B cell (primary cell): ENCODE data around the gene IPCEF1. TPM values are rescaled to one million over a fixed set of nuclear protein-coding genes. Genes with fewer than 3 reads are reported as not detected.

Experiments used
- ATAC-seq: fragments of 200-7000 bp; cut with Tn5 transposase; one replicate; pipeline ENCODE4 v1.10.0; 2021; ENCODE audit warnings: low read depth, mild to moderate bottlenecking, moderate number of reproducible peaks, moderate library complexity
- CTCF ChIA-PET: fragments of 350-600 bp; sonication (Branson Sonifier 250); formaldehyde crosslinking; loops from one replicate; lab custom pipeline; 2021; ENCODE audit warnings: antibody characterized with exemption, inconsistent platforms; lab: Charles Lee
- POLR2A ChIA-PET: fragments of 350-600 bp; sonication (Branson Sonifier 250); formaldehyde crosslinking; loops from one replicate; lab custom pipeline; 2021; ENCODE audit warnings: antibody characterized with exemption; lab: Charles Lee
- DNase-seq: peaks from one replicate; pipeline ENCODE4 v3.0.0; 2013
- H2AFZ ChIP-seq: 2 replicates; pipeline ENCODE4 v1.6.1; 2012; ENCODE audit warnings: mild to moderate bottlenecking, low read depth, low read length; ENCODE audit not compliant: insufficient read depth, poor library complexity, severe bottlenecking
- H3K27ac ChIP-seq, 2 donors: 1 replicate in 1 of 2; 2 replicates in 1 of 2; pipeline ENCODE4 v1.5.1; 2012 to 2013; ENCODE audit warnings: low read length in 2 of 2, mild to moderate bottlenecking in 2 of 2, moderate library complexity in 1 of 2
- H3K27me3 ChIP-seq, 4 experiments: fragments of 200-600 bp in 1 of 4; sonication (generic) in 1 of 4; replicated peaks in 1 of 4; 1 replicate in 2 of 4; 2 replicates in 2 of 4; pipeline versions ENCODE4 v1.6.1 to v1.7.0; 2013 to 2016; ENCODE audit warnings: low read length in 3 of 4, mild to moderate bottlenecking in 2 of 4, mixed read lengths in 1 of 4, moderate library complexity in 1 of 4; ENCODE audit not compliant: insufficient read depth in 4 of 4, control insufficient read depth in 3 of 4; ENCODE audit errors: control extremely low read depth in 1 of 4
- H3K36me3 ChIP-seq, 2 experiments: replicated peaks in 1 of 2; 1 replicate in 1 of 2; 2 replicates in 1 of 2; pipeline versions ENCODE4 v1.6.1 to v1.7.1; 2013; ENCODE audit warnings: low read length in 1 of 2; ENCODE audit not compliant: insufficient read depth in 2 of 2, control insufficient read depth in 1 of 2; ENCODE audit errors: control extremely low read depth in 1 of 2, extremely low read depth in 1 of 2
- H3K4me1 ChIP-seq, 2 donors: fragments of 200-600 bp in 1 of 2; sonication (generic) in 1 of 2; 1 replicate in 1 of 2; 2 replicates in 1 of 2; pipeline versions ENCODE4 v1.5.1 to v1.6.1; 2013 to 2017; ENCODE audit warnings: low read length in 2 of 2; ENCODE audit not compliant: control insufficient read depth in 2 of 2, insufficient read depth in 2 of 2
- H3K4me2 ChIP-seq: replicated peaks from 2 replicates; pipeline ENCODE3; 2012; ENCODE audit warnings: mild to moderate bottlenecking, low read depth, low read length; ENCODE audit not compliant: poor library complexity, severe bottlenecking
- H3K4me3 ChIP-seq, 5 experiments: fragments of 200-600 bp in 1 of 5; sonication (generic) in 1 of 5; 1 replicate in 3 of 5; 2 replicates in 2 of 5; pipeline versions ENCODE4 v1.5.1 to v1.7.0; 2011 to 2016; ENCODE audit warnings: low read length in 4 of 5, mild to moderate bottlenecking in 4 of 5, low read depth in 2 of 5, control low read depth in 1 of 5, moderate library complexity in 1 of 5; ENCODE audit not compliant: insufficient read depth in 1 of 5; ENCODE audit errors: control extremely low read depth in 1 of 5, extremely low read depth in 1 of 5
- H3K79me2 ChIP-seq: fragments of 200-600 bp; sonication (generic); one replicate; pipeline ENCODE4 v1.6.0; 2016; ENCODE audit warnings: low read length; ENCODE audit not compliant: control insufficient read depth, insufficient read depth
- H3K9ac ChIP-seq: fragments of 200-600 bp; sonication (generic); 2 replicates; pipeline ENCODE4 v1.6.1; 2017; ENCODE audit warnings: mild to moderate bottlenecking, low read length, moderate library complexity
- H3K9me3 ChIP-seq, 3 donors: one replicate each; pipeline versions ENCODE4 v1.6.1 to v1.7.1; 2013; ENCODE audit warnings: low read length in 2 of 3; ENCODE audit not compliant: control insufficient read depth in 2 of 3, insufficient read depth in 1 of 3; ENCODE audit errors: control extremely low read depth in 1 of 3
- H4K20me1 ChIP-seq: 2 replicates; pipeline ENCODE4 v1.6.0; 2012; ENCODE audit warnings: mild to moderate bottlenecking, low read length; ENCODE audit not compliant: insufficient read depth, control insufficient read depth, poor library complexity, severe bottlenecking
- H3K27ac Mint-ChIP-seq: one replicate; pipeline ENCODE4 v1.8.0; 2021; ENCODE audit warnings: mixed read lengths
- H3K27me3 Mint-ChIP-seq: one replicate; pipeline ENCODE4 v1.8.0; 2021; ENCODE audit warnings: mixed read lengths
- H3K4me1 Mint-ChIP-seq: one replicate; pipeline ENCODE4 v1.8.0; 2021; ENCODE audit warnings: mixed read lengths
- H3K4me3 Mint-ChIP-seq: one replicate; pipeline ENCODE4 v1.8.0; 2021; ENCODE audit warnings: mixed read lengths
- H3K9me3 Mint-ChIP-seq: one replicate; pipeline ENCODE4 v1.8.0; 2022; ENCODE audit warnings: mixed read lengths; ENCODE audit not compliant: insufficient read depth
- EZH2 ChIP-seq: IDR thresholded peaks from 2 replicates; pipeline ENCODE4 v1.6.1; 2012; ENCODE audit warnings: borderline replicate concordance, low read depth, mild to moderate bottlenecking, moderate library complexity, low read length; ENCODE audit not compliant: insufficient read depth, poor library complexity, severe bottlenecking
- WGBS: methylation state at CpG from one replicate; pipeline ENCODE4 v1.1.5; 2013; ENCODE audit warnings: missing lambda C conversion rate; ENCODE audit not compliant: insufficient coverage; 5-methylcytosine and 5-hydroxymethylcytosine counted together
- intact Hi-C: fragments of 100-400 bp; cut with micrococcal nuclease; formaldehyde crosslinking; loops from one replicate; pipeline ENCODE4 v1.10.0; 2022
- polyA plus RNA-seq: library from polyadenylated mRNA; depleted of rRNA; stranded (reverse); fragments of >200 nt; gene quantifications from 2 replicates; pipeline ENCODE4 v1.2.3, GENCODE V29; 2012
- total RNA-seq, 2 donors: library from RNA; stranded (reverse); fragments of 120-200 nt in 1 of 2; gene quantifications; 1 replicate in 1 of 2; 2 replicates in 1 of 2; pipeline versions ENCODE4 v1.2.3 to v1.2.4, GENCODE V29; 2013 to 2022
- TF ChIP-seq, protein P1 (sequence below): fragments of 200-600 bp; IDR thresholded peaks from one replicate; pipeline ENCODE4 v1.8.0; 2022; ENCODE audit warnings: antibody characterized with exemption, mild to moderate bottlenecking

Gene IPCEF1
- total and polyA plus RNA-seq, 2 donors (not counting 1 experiment from before 2014, with no cell fraction given) = 0.22 to 0.94 TPM

DNA sequence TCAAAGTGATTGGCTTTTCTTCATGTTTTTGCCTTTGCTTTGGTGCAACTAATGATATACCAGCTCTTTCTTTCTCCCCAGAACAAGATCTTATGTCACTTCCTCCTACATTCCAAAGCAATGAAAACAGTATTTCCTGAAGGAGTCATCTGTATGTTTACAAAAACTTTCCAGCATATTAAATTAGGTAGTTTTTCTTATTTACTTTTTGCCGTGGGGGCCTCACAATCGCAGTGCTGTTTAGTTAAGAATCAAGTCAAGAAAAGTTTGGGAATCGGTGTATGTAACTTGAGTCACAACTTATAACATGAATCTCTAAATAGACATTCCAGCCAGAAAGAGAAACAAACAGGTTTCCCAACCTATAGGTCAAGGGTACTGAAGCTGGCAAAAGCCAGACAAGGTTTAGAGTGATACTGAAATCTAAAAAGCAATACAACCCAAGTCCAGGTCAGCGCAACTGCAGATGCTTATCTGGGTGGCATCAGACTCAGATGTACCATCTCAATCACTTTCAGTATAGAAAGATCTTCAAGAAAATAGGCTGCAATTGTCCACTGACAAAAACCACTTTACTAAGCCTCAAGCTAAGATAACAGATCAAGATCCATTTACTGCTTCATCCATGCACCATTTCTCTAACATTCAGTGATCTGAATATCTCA is 63.6 kb downstream of the IPCEF1 start:
- CTCF ChIA-PET = no interaction called here

DNA sequence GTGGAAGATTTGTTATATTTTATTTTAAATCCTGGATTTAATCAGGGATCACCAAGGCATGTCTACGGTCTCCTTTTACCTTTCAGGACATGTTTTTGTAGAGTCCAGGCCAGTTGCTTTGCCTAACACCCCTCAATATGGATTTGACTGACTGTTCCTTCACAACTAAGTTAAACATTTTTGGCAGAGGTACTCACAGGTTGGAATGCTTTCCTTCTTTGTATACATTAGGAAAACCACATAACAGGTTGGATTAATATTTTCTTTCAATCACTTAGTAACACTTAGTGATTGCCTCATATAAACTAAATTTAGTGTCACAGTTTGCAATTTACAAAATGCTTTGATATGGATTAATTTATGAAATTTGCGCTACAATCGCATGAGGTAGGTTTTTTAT is 64.5 kb downstream of the IPCEF1 start:
- Histone ChIP-seq H3K36me3 (no peaks in the 10 kb centered on the region), H3K4me3 (no peak overlapping the region), H3K9ac (no peak overlapping the region), H3K27me3 (no peaks in the 10 kb centered on the region), H2AFZ (no peak overlapping the region), H4K20me1 (no peaks in the 10 kb centered on the region), H3K79me2 (no peaks in the 10 kb centered on the region), H3K4me1 (no peaks in the 10 kb centered on the region), H3K27ac (no peak overlapping the region), H3K9me3 (no peaks in the 10 kb centered on the region), H3K4me2 (no peak overlapping the region)
- H3K9me3 Mint-ChIP-seq = no peaks in the 10 kb centered on the region
- DNase-seq (no peak), ATAC-seq (no peak)
- 100% methylated on average over 1 of the region's 3 CpGs for WGBS
- no peak overlapping the region for H3K27ac Mint-ChIP-seq
- peaks cover 3% of the 10 kb centered on the region for H3K27me3 Mint-ChIP-seq
- no peaks in the 10 kb centered on the region for H3K4me1 Mint-ChIP-seq
- intact Hi-C loops = no loop called here
- no peak for TF ChIP-seq EZH2
- TF ChIP-seq, protein P1, sequence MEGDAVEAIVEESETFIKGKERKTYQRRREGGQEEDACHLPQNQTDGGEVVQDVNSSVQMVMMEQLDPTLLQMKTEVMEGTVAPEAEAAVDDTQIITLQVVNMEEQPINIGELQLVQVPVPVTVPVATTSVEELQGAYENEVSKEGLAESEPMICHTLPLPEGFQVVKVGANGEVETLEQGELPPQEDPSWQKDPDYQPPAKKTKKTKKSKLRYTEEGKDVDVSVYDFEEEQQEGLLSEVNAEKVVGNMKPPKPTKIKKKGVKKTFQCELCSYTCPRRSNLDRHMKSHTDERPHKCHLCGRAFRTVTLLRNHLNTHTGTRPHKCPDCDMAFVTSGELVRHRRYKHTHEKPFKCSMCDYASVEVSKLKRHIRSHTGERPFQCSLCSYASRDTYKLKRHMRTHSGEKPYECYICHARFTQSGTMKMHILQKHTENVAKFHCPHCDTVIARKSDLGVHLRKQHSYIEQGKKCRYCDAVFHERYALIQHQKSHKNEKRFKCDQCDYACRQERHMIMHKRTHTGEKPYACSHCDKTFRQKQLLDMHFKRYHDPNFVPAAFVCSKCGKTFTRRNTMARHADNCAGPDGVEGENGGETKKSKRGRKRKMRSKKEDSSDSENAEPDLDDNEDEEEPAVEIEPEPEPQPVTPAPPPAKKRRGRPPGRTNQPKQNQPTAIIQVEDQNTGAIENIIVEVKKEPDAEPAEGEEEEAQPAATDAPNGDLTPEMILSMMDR = no peak
- POLR2A ChIA-PET = no interaction called here
- CTCF ChIA-PET = no interaction called here
- no peak overlapping the region for H3K4me3 Mint-ChIP-seq

More for the DNA sequence above, 63.6 kb downstream of the IPCEF1 start:
- H3K4me1 Mint-ChIP-seq = no peaks in the 10 kb centered on the region
- no peak overlapping the region for H3K27ac Mint-ChIP-seq
- H3K4me2 ChIP-seq = no peak overlapping the region
- H3K79me2 ChIP-seq = no peaks in the 10 kb centered on the region
- H4K20me1 ChIP-seq = no peaks in the 10 kb centered on the region
- no peaks in the 10 kb centered on the region for H3K27me3 ChIP-seq
- H3K4me1 ChIP-seq = no peaks in the 10 kb centered on the region
- ATAC-seq (no peak), DNase-seq (no peak)
- H3K9me3 ChIP-seq = no peaks in the 10 kb centered on the region
- H3K4me3 ChIP-seq = no peak overlapping the region
- no peak overlapping the region for H3K27ac ChIP-seq
- no peak overlapping the region for H3K9ac ChIP-seq
- H3K4me3 Mint-ChIP-seq = no peak overlapping the region
- no peaks in the 10 kb centered on the region for H3K36me3 ChIP-seq
- WGBS = 100% methylated on average over 1 of the region's 4 CpGs
- TF ChIP-seq EZH2 = no peak
- TF ChIP-seq, protein P1 = no peak
- intact Hi-C loops = no loop called here
- POLR2A ChIA-PET = no interaction called here
- no peak overlapping the region for H2AFZ ChIP-seq
- H3K27me3 Mint-ChIP-seq = peaks cover 3% of the 10 kb centered on the region
- no peaks in the 10 kb centered on the region for H3K9me3 Mint-ChIP-seq
